ENCODE measurements around the gene TENM4. TPM values are rescaled to one million over a fixed set of nuclear protein-coding genes. Genes with fewer than 3 reads are reported as not detected.

The TENM4 gene
- total RNA-seq, 4 donors from 2014 or later, result 16.8 to 158 (median 120) TPM

GRCh38 chr11:79439886-79440570 is 802 bp downstream of the TENM4 start:
- 0 to 3% methylated on average over 5 to 8 of the region's 72 CpGs for WGBS, 2 donors
- intact Hi-C loops (cut with DNase I), result no loop called here
- peak; percentile 60 to 62 for DNase-seq

GRCh38 chr11:79439410-79439885 is 1.4 kb downstream of the TENM4 start:
- H3K27ac ChIP-seq, result peak overlapping the region; percentile 80 to 94 (median 88)
- WGBS, 2 donors, result 1 to 5% methylated on average over 9 to 15 of the region's 24 CpGs
- peak; percentile 60 to 66 for DNase-seq

More at GRCh38 chr11:79439886-79440570, 802 bp downstream of the TENM4 start:
- Histone ChIP-seq H3K36me3 (no peaks in the 10 kb centered on the region), H3K9me3 (no peaks in the 10 kb centered on the region), H3K4me3 (replicated peaks in 1 of 3) (peak overlapping the region; percentile 70 to 73 (median 70)), H3K27me3 (no peaks in the 10 kb centered on the region), H3K27ac (peak overlapping the region; percentile 80 to 94 (median 88)), H3K4me1 (peaks cover 6 to 19% of the 10 kb centered on the region in 2 donors)
- no peak for TF ChIP-seq POLR2A (IDR thresholded peaks at IDR 0.05)
- peak in 1 of 6 experiments; percentile 14 for TF ChIP-seq CTCF (IDR thresholded peaks at IDR 0.05)

GRCh38 chr11:79438631-79439409 is 2.0 kb downstream of the TENM4 start:
- Histone ChIP-seq H3K9me3 (no peaks in the 10 kb centered on the region), H3K4me1 (peaks cover 6 to 19% of the 10 kb centered on the region in 2 donors), H3K27me3 (no peaks in the 10 kb centered on the region), H3K36me3 (no peaks in the 10 kb centered on the region), H3K4me3 (replicated peaks in 1 of 3) (peak overlapping the region; percentile 21 to 70 (median 70)), H3K27ac (peak overlapping the region; percentile 80 to 93 (median 88))
- 4% methylated on average over 31 to 39 of the region's 41 CpGs for WGBS, 2 donors
- DNase-seq, result peak; percentile 46
- TF ChIP-seq CTCF (IDR thresholded peaks at IDR 0.05) (no peak), POLR2A (IDR thresholded peaks at IDR 0.05) (peak in 1 of 2 donors; percentile 28)
- intact Hi-C loops (cut with DNase I), result no loop called here

More at GRCh38 chr11:79439410-79439885, 1.4 kb downstream of the TENM4 start:
- H3K36me3 ChIP-seq, result no peaks in the 10 kb centered on the region
- intact Hi-C loops (cut with DNase I), result no loop called here
- TF ChIP-seq POLR2A (IDR thresholded peaks at IDR 0.05) (no peak), CTCF (IDR thresholded peaks at IDR 0.05) (no peak)
- H3K4me3 ChIP-seq (replicated peaks in 1 of 3), result peak overlapping the region; percentile 70 to 73 (median 70)
- H3K9me3 ChIP-seq, result no peaks in the 10 kb centered on the region
- peaks cover 6 to 19% of the 10 kb centered on the region in 2 donors for H3K4me1 ChIP-seq
- no peaks in the 10 kb centered on the region for H3K27me3 ChIP-seq

GRCh38 chr11:79437981-79438630 is 2.7 kb downstream of the TENM4 start:
- intact Hi-C loops (cut with DNase I), result no loop called here
- DNase-seq, result peak; percentile 79 to 85
- Histone ChIP-seq H3K4me1 (peaks cover 6 to 19% of the 10 kb centered on the region in 2 donors), H3K4me3 (replicated peaks in 1 of 3) (peak overlapping the region; percentile 2 to 70 (median 19)), H3K27ac (peak overlapping the region; percentile 76 to 93 (median 88)), H3K9me3 (no peaks in the 10 kb centered on the region), H3K27me3 (no peaks in the 10 kb centered on the region), H3K36me3 (no peaks in the 10 kb centered on the region)
- TF ChIP-seq POLR2A (IDR thresholded peaks at IDR 0.05) (peak; percentile 38 to 71), CTCF (IDR thresholded peaks at IDR 0.05) (no peak)
- 7 to 13% methylated on average over 16 to 25 of the region's 31 CpGs for WGBS, 2 donors
